Amniotic epithelial cell (primary cell): Measurements from ENCODE around the gene MTHFD1L.

ENCODE experiments used
- DNase-seq: peaks from one replicate; pipeline ENCODE4 v3.0.0-alpha.2; 2010; ENCODE audit warnings: low read depth

The MTHFD1L gene

DNA sequence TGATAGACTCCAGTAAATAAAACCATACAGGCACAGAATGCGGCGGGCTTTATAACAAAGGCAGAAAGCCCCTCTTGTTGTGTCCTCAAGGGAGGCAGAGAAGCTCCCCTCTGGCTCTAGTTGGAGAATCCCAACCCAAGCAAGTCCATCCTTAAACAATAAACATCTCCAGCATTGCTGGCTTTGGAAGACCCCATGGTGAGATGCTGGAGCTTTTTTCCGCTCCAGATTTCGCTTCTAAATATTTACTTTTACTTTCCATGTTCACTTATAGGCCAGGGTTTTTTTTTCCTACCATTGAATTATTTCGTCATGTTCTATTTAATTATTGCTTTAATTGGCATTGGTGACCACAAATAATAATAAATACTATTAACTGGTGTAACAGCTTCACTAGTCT lies 176.2 kb downstream of the MTHFD1L start:
- no peak for DNase-seq

- DNase-seq, result peak; percentile 40
Observed at GRCh38 chr6:151042911-151043330, 177.4 kb downstream of the MTHFD1L start.

DNA sequence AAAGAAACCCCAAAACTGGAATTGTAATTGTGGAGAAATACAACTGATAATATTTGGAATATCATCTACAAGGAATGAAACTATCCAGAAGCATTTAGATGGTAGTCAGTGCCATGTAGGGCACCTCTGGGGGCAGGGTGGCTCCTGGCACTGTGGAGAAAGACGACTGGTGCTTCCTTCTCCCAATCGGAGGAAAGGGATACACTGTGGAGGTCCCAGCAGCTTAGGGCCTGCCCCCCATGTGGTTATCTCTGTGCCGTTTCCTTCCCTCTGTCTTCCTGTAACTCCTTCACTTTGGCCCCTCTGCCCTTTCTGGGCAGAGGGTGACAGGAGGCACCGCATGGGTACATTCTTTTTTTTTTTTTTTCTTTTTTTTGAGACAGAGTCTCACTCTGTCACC lies 178.4 kb downstream of the MTHFD1L start:
- no peak for DNase-seq

- DNase-seq, result peak; percentile 84
Observed at GRCh38 chr6:151044465-151045441, 179.3 kb downstream of the MTHFD1L start.

DNA sequence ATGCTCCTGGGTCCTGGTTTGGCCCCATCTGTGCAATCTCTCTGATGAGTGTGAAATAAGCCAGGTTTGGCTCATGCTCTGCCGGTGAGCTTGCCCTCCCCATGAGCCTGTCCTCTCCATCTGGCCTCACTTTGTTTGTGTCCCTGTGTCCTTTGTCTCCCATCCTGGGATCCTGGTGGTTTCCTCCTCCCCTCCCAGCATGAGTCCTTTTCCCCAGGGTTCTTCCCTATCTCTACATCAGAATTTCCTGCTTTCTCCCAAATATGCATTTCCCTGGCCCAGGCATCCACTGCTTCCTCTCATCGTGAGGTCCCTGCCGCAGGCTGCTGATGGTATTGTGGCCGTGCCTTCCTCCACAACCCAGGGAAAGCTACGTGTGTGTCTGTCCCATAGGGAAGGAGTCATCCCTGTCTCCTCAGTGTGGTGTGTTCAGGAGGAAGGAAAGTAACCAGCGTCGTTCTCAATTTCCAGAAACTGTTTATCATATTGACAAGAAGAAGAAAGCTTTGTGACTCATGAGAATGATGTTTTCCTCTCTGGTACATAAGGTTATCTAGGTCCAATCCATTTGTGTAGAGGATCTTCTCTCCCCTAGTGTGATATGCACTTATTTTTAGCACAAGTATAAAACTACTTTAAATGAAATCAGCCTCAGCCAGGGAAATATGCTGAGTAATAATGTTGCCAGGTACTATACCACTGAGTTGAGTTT lies 180.2 kb downstream of the MTHFD1L start:
- peak; percentile 74 for DNase-seq

DNA sequence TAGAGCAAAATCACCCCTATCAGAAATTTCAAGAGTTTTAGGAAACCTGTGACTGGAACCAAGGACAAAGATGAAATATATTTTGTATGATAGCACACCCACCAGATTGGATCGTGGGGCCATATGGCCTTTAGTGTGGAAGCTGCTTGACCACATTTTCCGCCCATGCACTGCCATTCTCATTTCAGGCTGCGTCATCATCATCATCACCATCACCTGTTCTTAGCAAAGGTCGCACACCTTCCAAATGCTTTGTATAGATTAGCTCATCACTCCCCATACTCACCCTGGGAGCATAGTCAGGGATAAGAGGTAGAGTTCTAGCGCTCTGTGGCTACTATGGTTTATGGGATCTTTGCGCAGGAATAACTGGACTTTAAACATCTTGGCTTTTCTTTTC lies 185.7 kb downstream of the MTHFD1L start:
- DNase-seq, result no peak

- DNase-seq, result no peak
Observed at GRCh38 chr6:151052021-151052646, 186.6 kb downstream of the MTHFD1L start.

- DNase-seq, result peak; percentile 37
Observed at GRCh38 chr6:151054306-151054705, 188.8 kb downstream of the MTHFD1L start.

- peak; percentile 35 for DNase-seq
Observed at GRCh38 chr6:151056230-151056907, 190.9 kb downstream of the MTHFD1L start.

GRCh38 chr6:151057061-151057460 lies 191.6 kb downstream of the MTHFD1L start:
- no peak for DNase-seq

GRCh38 chr6:151058021-151058733 lies 192.7 kb downstream of the MTHFD1L start:
- DNase-seq, result peak; percentile 23

DNA sequence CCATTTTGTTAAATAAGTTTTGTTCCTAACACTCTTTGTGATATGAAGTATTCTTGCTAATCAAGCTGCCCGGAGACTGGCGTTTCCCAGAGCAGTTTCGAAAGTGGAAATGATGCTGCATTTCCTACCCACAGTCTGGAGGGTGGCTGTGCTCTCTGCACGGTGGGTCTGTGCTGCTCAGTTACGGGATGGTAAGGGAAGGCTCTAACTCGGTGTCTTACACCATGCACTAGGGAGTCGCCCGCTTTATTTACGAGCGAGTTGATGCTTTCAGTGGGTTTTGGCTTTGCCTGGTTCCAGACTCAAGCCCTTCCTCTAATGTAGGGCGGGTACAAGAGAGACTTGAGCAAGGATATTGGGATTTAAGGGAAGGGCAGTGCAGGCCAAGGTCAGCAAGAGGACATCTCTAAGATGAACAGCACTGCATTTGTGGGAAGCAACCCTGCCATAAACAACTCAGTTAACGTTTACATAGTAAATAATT lies 194.2 kb downstream of the MTHFD1L start:
- DNase-seq, result peak; percentile 79

GRCh38 chr6:151060096-151060765 lies 194.7 kb downstream of the MTHFD1L start:
- peak; percentile 98 for DNase-seq

- peak; percentile 52 for DNase-seq
Observed at GRCh38 chr6:151060766-151061531, 195.4 kb downstream of the MTHFD1L start.

- peak; percentile 79 for DNase-seq
Observed at GRCh38 chr6:151063352-151063751, 197.8 kb downstream of the MTHFD1L start.

DNA sequence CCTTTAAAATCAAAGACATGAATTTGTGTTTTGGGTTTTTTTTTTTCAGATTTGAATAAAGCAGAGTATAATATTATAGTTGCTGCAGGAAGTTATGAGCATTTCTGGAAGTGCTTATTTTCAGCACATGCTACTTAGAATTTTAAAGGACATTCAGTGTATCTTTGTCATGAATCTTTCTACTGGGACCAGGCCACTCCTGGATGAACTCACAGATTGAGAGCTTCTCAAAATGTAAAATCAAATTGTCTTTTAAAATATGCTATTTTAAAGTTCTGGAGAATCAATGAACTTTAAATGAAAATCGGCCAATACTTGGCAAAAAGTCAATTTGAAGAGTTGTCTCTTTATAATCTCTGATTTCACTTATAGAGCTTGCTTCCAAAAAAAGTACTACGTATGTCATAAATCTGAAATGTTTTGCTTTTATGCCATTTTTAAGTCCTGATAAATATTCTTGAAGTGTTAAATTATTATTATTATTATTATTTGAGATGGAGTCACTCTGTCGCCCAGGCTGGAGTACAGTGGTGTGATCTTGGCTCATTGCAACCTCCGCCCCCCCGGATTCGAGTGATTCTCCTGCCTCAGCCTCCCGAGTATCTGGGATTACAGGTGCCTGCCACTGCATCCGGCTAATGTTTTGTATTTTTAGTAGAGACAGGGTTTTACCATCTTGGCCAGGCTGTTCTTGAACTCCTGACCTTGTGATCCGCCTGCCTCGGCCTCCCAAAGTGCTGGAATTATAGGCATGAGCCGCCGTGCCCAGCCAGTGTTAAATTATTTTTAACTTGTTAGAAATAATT lies 198.5 kb downstream of the MTHFD1L start:
- no peak for DNase-seq

GRCh38 chr6:151065027-151065815 lies 199.7 kb downstream of the MTHFD1L start:
- no peak for DNase-seq
